ENCODE results near the gene INTS15. TPM values are rescaled to one million over a fixed set of nuclear protein-coding genes. Genes with fewer than 3 reads are reported as not detected.

Gene INTS15
- total RNA-seq, 2 donors from 2014 or later: 16.0 to 20.6 TPM

GRCh38 chr7:6651851-6652445, 62.1 kb downstream of the INTS15 start:
- intact Hi-C loops (cut with DNase I): no loop called here
- peak; percentile 71 for DNase-seq (ENCODE audit: low spot score)

GRCh38 chr7:6652446-6653011, 62.7 kb downstream of the INTS15 start:
- DNase-seq (ENCODE audit: low spot score): peak; percentile 67
- intact Hi-C loops (cut with DNase I): no loop called here

GRCh38 chr7:6653071-6654003, 63.5 kb downstream of the INTS15 start:
- intact Hi-C loops (cut with DNase I): no loop called here
- DNase-seq (ENCODE audit: low spot score): peak; percentile 60

GRCh38 chr7:6654113-6654841, 64.5 kb downstream of the INTS15 start:
- intact Hi-C loops (cut with DNase I): no loop called here
- peak; percentile 74 for DNase-seq (ENCODE audit: low spot score)

GRCh38 chr7:6654842-6655610, 65.2 kb downstream of the INTS15 start:
- peak; percentile 66 for DNase-seq (ENCODE audit: low spot score)
- intact Hi-C loops (cut with DNase I): no loop called here

GRCh38 chr7:6655636-6656385, 66.0 kb downstream of the INTS15 start:
- DNase-seq (ENCODE audit: low spot score): no peak
- intact Hi-C loops (cut with DNase I): no loop called here

- peak; percentile 79 for DNase-seq (ENCODE audit: low spot score)
- intact Hi-C loops (cut with DNase I): no loop called here
These were observed 66.6 kb downstream of the INTS15 start for GRCh38 chr7:6656413-6656812.

Other genes with a start within 250 kb of the INTS15 start
- 10 to 100 TPM; 13.2 to 16.0 TPM for gene FAM220A, start 241.1 kb upstream of the INTS15 start, total RNA-seq
- gene RAC1, start 215.5 kb upstream of the INTS15 start, total RNA-seq: 100 to 1,000 TPM; 198 to 227 TPM
- 10 to 100 TPM; 10.7 to 14.6 TPM for gene DAGLB, start 142.1 kb upstream of the INTS15 start, total RNA-seq
- 100 to 1,000 TPM; 150 to 159 TPM for gene KDELR2, start 105.9 kb upstream of the INTS15 start, total RNA-seq
- gene GRID2IP, start 38.6 kb upstream of the INTS15 start, total RNA-seq: not detected
- 10 to 100 TPM; 34.2 to 36.9 TPM for gene ZDHHC4, start 12.6 kb upstream of the INTS15 start, total RNA-seq
- 10 to 100 TPM in 1 of 2 donors, 1 to 10 TPM in 1; 8.1 to 11.9 TPM for gene ZNF853, start 25.6 kb downstream of the INTS15 start, total RNA-seq
- 10 to 100 TPM; 16.1 to 22.5 TPM for gene ZNF316, start 47.3 kb downstream of the INTS15 start, total RNA-seq
- gene ZNF12, start 116.9 kb downstream of the INTS15 start, total RNA-seq: 10 to 100 TPM; 22.6 to 25.0 TPM
- under 1 TPM in 1 of 2 donors, not detected in 1; 0.33 TPM for gene RSPH10B2, start 164.1 kb downstream of the INTS15 start, total RNA-seq
- 10 to 100 TPM; 71.1 to 73.1 TPM for gene CCZ1B, start 236.3 kb downstream of the INTS15 start, total RNA-seq